Stomach (tissue), 4 donors: ENCODE measurements around the gene BOLA2B.
"Not testable (repeated sequence)": the region's sequence is repeated elsewhere in the genome, so short reads cannot be mapped to it uniquely, and the experiment has no call there.

ENCODE experiments used
- POLR2A ChIP-seq, 4 donors: fragments of 450-650 bp; IDR thresholded peaks; one replicate each; pipeline ENCODE4 v1.6.1; 2016; ENCODE audit warnings: antibody characterized with exemption in 4 of 4, control low read depth in 2 of 4, mild to moderate bottlenecking in 1 of 4, moderate library complexity in 1 of 4
- POLR2AphosphoS5 ChIP-seq, 3 donors: sonication (generic); formaldehyde crosslinking; IDR thresholded peaks; one replicate each; pipeline ENCODE4 v1.6.1; 2016; ENCODE audit warnings: antibody characterized with exemption in 3 of 3
- TF ChIP-seq, protein P1 (sequence below), 7 experiments: fragments of 450-650 bp in 4 of 7; fragments of 200-600 bp in 3 of 7; sonication (generic) in 3 of 7; IDR thresholded peaks; one replicate each; pipeline ENCODE4 v1.5.1; 2016 to 2019; ENCODE audit warnings: antibody characterized with exemption in 7 of 7, control low read depth in 2 of 7, mild to moderate bottlenecking in 1 of 7

DNA sequence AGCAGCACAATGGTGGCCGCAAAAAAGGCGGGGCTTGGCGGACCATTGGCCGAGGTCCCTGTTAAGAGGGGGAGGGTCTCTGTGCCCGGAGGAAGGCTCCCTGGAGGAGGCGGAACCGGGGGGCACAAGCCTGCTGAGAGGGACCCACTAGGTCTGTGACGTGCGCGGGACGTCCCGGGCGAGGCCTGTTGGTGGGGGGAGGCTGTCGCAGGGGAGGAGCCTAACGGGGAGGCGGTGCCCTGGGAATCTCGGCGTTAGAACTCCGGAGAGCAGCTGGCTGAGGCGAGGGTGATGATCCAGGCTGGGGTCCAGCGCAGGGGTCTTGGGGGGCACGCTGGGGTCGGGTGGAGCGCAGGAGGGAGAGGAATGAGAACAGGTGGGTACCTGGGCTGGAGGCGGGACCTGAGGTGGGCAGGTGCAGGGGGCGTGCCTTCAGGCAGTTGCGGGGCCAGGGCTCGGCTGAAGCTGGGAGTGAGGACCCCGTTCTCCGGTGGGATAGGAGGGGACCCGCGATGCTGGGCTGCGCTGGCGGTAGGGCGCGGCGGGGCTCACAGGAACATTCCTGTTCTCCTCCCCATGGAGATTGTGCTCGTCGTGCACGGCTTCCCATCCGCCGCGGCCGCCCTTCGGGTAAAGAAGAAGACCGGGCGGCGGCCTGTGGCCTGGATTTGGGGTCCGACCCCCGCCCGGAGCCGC is 12.2 kb upstream of the BOLA2B start:
- TF ChIP-seq, protein P1, sequence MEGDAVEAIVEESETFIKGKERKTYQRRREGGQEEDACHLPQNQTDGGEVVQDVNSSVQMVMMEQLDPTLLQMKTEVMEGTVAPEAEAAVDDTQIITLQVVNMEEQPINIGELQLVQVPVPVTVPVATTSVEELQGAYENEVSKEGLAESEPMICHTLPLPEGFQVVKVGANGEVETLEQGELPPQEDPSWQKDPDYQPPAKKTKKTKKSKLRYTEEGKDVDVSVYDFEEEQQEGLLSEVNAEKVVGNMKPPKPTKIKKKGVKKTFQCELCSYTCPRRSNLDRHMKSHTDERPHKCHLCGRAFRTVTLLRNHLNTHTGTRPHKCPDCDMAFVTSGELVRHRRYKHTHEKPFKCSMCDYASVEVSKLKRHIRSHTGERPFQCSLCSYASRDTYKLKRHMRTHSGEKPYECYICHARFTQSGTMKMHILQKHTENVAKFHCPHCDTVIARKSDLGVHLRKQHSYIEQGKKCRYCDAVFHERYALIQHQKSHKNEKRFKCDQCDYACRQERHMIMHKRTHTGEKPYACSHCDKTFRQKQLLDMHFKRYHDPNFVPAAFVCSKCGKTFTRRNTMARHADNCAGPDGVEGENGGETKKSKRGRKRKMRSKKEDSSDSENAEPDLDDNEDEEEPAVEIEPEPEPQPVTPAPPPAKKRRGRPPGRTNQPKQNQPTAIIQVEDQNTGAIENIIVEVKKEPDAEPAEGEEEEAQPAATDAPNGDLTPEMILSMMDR (IDR thresholded peaks at IDR 0.05), result not testable (repeated sequence)
- TF ChIP-seq POLR2A, POLR2AphosphoS5 (IDR thresholded peaks at IDR 0.05): not testable (repeated sequence)
